Measurements from ENCODE around the gene P3H1.

The P3H1 gene

GRCh38 chr1:42703888-42704464 lies 62.9 kb downstream of the P3H1 start:
- Histone ChIP-seq H3K9me3 (ENCODE audit: control insufficient read depth, low read length) (no peaks in the 10 kb centered on the region), H3K4me3 (ENCODE audit: low read length) (no peak overlapping the region), H3K4me1 (ENCODE audit: control insufficient read depth, insufficient read depth, low read length) (no peaks in the 10 kb centered on the region), H3K9ac (ENCODE audit: low read length) (no peak overlapping the region), H3K27me3 (ENCODE audit: control insufficient read depth, insufficient read depth, low read length) (no peaks in the 10 kb centered on the region), H3K36me3 (ENCODE audit: control insufficient read depth, insufficient read depth, low read length) (peaks cover 9% of the 10 kb centered on the region)

DNA sequence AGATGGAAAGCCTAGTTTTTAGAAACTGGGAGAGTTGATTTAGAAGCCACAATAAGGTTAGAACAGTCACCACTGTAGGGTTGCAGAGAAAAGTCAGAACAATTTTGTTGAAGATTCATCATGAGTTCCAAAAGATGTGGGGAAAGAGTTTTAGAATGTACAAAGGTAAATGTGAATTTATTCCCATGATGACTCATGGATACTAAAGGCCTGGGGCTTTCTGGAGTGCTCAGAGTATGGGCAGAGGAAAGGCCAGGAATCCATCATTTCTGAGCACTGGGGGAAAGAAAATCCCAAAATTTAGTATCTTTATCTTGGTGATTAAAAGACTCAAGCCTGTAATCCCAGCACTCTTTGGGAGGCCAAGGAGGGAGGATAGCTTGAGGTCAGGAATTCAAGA lies 66.8 kb downstream of the P3H1 start:
- Histone ChIP-seq H3K4me3 (ENCODE audit: low read length) (no peak overlapping the region), H3K36me3 (ENCODE audit: control insufficient read depth, insufficient read depth, low read length) (peaks cover 9% of the 10 kb centered on the region), H3K4me1 (ENCODE audit: control insufficient read depth, insufficient read depth, low read length) (peaks cover 3% of the 10 kb centered on the region), H3K9me3 (ENCODE audit: control insufficient read depth, low read length) (no peaks in the 10 kb centered on the region), H3K9ac (ENCODE audit: low read length) (no peak overlapping the region), H3K27me3 (ENCODE audit: control insufficient read depth, insufficient read depth, low read length) (no peaks in the 10 kb centered on the region)

GRCh38 chr1:42698081-42698813 lies 68.6 kb downstream of the P3H1 start:
- Histone ChIP-seq H3K9ac (ENCODE audit: low read length) (no peak overlapping the region), H3K36me3 (ENCODE audit: control insufficient read depth, insufficient read depth, low read length) (peaks cover 4% of the 10 kb centered on the region), H3K27me3 (ENCODE audit: control insufficient read depth, insufficient read depth, low read length) (no peaks in the 10 kb centered on the region), H3K9me3 (ENCODE audit: control insufficient read depth, low read length) (no peaks in the 10 kb centered on the region), H3K4me1 (ENCODE audit: control insufficient read depth, insufficient read depth, low read length) (peaks cover 15% of the 10 kb centered on the region), H3K4me3 (ENCODE audit: low read length) (no peak overlapping the region)

Measured in mucosa of stomach (tissue), 1 donor.